Liver (tissue), 9 donors: ENCODE measurements around the gene ZKSCAN1. TPM values are rescaled to one million over a fixed set of nuclear protein-coding genes. Genes with fewer than 3 reads are reported as not detected.
"Not testable (repeated sequence)": the region's sequence is repeated elsewhere in the genome, so short reads cannot be mapped to it uniquely, and the experiment has no call there.

ENCODE experiments used
- DNase-seq: peaks from one replicate; pipeline ENCODE4 v3.0.0-alpha.2; 2017; ENCODE audit warnings: low spot score
- H3K27ac ChIP-seq, 2 donors: one replicate each; pipeline ENCODE4 v1.7.0; 2013; ENCODE audit warnings: inconsistent platforms in 2 of 2, low read length in 2 of 2, control low read depth in 1 of 2, low read depth in 1 of 2, mild to moderate bottlenecking in 1 of 2
- H3K27me3 ChIP-seq, 4 donors: one replicate each; pipeline versions ENCODE4 v1.6.1 to v1.7.0; 2013; ENCODE audit warnings: low read length in 3 of 4, inconsistent platforms in 1 of 4, mild to moderate bottlenecking in 1 of 4, moderate library complexity in 1 of 4; ENCODE audit not compliant: control insufficient read depth in 4 of 4, insufficient read depth in 4 of 4
- H3K36me3 ChIP-seq, 4 donors: one replicate each; pipeline versions ENCODE4 v1.6.1 to v1.7.0; 2013; ENCODE audit warnings: low read length in 3 of 4, mild to moderate bottlenecking in 3 of 4, low read depth in 1 of 4, moderate library complexity in 1 of 4; ENCODE audit not compliant: control insufficient read depth in 4 of 4, insufficient read depth in 3 of 4
- H3K4me1 ChIP-seq, 4 donors: one replicate each; pipeline versions ENCODE4 v1.6.1 to v1.7.0; 2013; ENCODE audit warnings: low read length in 3 of 4, mild to moderate bottlenecking in 3 of 4, moderate library complexity in 1 of 4; ENCODE audit not compliant: control insufficient read depth in 4 of 4, insufficient read depth in 4 of 4
- H3K4me3 ChIP-seq, 3 donors: one replicate each; pipeline versions ENCODE4 v1.6.1 to v1.7.0; 2013; ENCODE audit warnings: low read length in 3 of 3, control low read depth in 1 of 3, low read depth in 1 of 3, mild to moderate bottlenecking in 1 of 3
- H3K9ac ChIP-seq, 2 donors: one replicate each; pipeline ENCODE4 v1.7.0; 2013; ENCODE audit warnings: low read length in 2 of 2, mild to moderate bottlenecking in 2 of 2, moderate library complexity in 2 of 2, control low read depth in 1 of 2, low read depth in 1 of 2
- H3K9me3 ChIP-seq, 4 donors: one replicate each; pipeline versions ENCODE4 v1.6.1 to v1.7.0; 2013; ENCODE audit warnings: low read length in 3 of 4; ENCODE audit not compliant: control insufficient read depth in 4 of 4
- GABPA ChIP-seq, 2 donors: IDR thresholded peaks in 1 of 2; conservative IDR thresholded peaks in 1 of 2; 2 replicates each; pipeline ENCODE4 v1.6.1; 2016; ENCODE audit warnings: antibody characterized with exemption in 2 of 2, mild to moderate bottlenecking in 1 of 2, moderate library complexity in 1 of 2
- HNF4A ChIP-seq, 2 donors: conservative IDR thresholded peaks; 2 replicates each; pipeline ENCODE4 v1.6.1; 2016; ENCODE audit warnings: antibody characterized with exemption in 2 of 2, mild to moderate bottlenecking in 2 of 2
- HNF4G ChIP-seq: IDR thresholded peaks from 2 replicates; pipeline ENCODE4 v1.6.1; 2016; ENCODE audit warnings: antibody characterized with exemption
- JUND ChIP-seq, 2 donors: IDR thresholded peaks; 2 replicates each; pipeline ENCODE4 v1.6.1; 2016; ENCODE audit warnings: antibody characterized with exemption in 2 of 2
- RAD21 ChIP-seq, 2 donors: IDR thresholded peaks; 2 replicates each; pipeline ENCODE4 v1.6.1; 2016; ENCODE audit warnings: antibody characterized with exemption in 2 of 2, mild to moderate bottlenecking in 2 of 2
- RXRA ChIP-seq, 2 donors: IDR thresholded peaks; 2 replicates each; pipeline ENCODE4 v1.6.1; 2017 to 2018; ENCODE audit warnings: antibody characterized with exemption in 2 of 2, mild to moderate bottlenecking in 1 of 2
- SP1 ChIP-seq: IDR thresholded peaks from 2 replicates; pipeline ENCODE4 v1.6.1; 2018; ENCODE audit warnings: antibody characterized with exemption, mild to moderate bottlenecking
- TAF1 ChIP-seq: conservative IDR thresholded peaks from 2 replicates; pipeline ENCODE4 v1.6.1; 2016; ENCODE audit warnings: antibody characterized with exemption, mild to moderate bottlenecking
- YY1 ChIP-seq: IDR thresholded peaks from 2 replicates; pipeline ENCODE4 v1.6.1; 2016; ENCODE audit warnings: antibody characterized with exemption, mild to moderate bottlenecking
- WGBS: extraction: QIAGEN DNeasy Blood & Tissue Kit; methylation state at CpG from one replicate; pipeline ENCODE4 v1.1.7; 2013; 5-methylcytosine and 5-hydroxymethylcytosine counted together
- polyA plus RNA-seq, 2 donors: library from polyadenylated mRNA; stranded (reverse) in 1 of 2; unstranded in 1 of 2; fragments of 200-250 nt in 1 of 2; fragments of >200 nt in 1 of 2; fragmentation: Nextera tagmentation in 1 of 2; extraction: Ambion mirVana in 1 of 2; gene quantifications; one replicate each; pipeline versions ENCODE4 v1.2.1 to v1.2.3, GENCODE V29; 2013 to 2015
- total RNA-seq, 2 donors: library from RNA; depleted of rRNA; stranded (reverse); fragments of >200 nt; gene quantifications; one replicate each; pipeline ENCODE4 v1.2.3, GENCODE V29; 2014
- TF ChIP-seq, protein P1 (sequence below): IDR thresholded peaks from 2 replicates; pipeline ENCODE4 v1.6.1; 2016; ENCODE audit warnings: antibody characterized with exemption, mild to moderate bottlenecking
- TF ChIP-seq, protein P2 (sequence below): fragments of 150-350 bp; IDR thresholded peaks from 2 replicates; pipeline ENCODE4 v1.5.1; 2017; ENCODE audit warnings: improper control_type of control experiment, low read depth, low read length; ENCODE audit not compliant: missing input control
- TF ChIP-seq, protein P3 (sequence below): IDR thresholded peaks from 2 replicates; pipeline ENCODE4 v1.6.1; 2016; ENCODE audit warnings: antibody characterized with exemption
- donor health status: healthy.
- donor health status: healthy.
- donor health status: healthy.
- donor health status: healthy.
- donor health status: healthy.

ZKSCAN1 gene
- total and polyA plus RNA-seq, 4 donors, result 11.8 to 117 (median 30.1) TPM

DNA sequence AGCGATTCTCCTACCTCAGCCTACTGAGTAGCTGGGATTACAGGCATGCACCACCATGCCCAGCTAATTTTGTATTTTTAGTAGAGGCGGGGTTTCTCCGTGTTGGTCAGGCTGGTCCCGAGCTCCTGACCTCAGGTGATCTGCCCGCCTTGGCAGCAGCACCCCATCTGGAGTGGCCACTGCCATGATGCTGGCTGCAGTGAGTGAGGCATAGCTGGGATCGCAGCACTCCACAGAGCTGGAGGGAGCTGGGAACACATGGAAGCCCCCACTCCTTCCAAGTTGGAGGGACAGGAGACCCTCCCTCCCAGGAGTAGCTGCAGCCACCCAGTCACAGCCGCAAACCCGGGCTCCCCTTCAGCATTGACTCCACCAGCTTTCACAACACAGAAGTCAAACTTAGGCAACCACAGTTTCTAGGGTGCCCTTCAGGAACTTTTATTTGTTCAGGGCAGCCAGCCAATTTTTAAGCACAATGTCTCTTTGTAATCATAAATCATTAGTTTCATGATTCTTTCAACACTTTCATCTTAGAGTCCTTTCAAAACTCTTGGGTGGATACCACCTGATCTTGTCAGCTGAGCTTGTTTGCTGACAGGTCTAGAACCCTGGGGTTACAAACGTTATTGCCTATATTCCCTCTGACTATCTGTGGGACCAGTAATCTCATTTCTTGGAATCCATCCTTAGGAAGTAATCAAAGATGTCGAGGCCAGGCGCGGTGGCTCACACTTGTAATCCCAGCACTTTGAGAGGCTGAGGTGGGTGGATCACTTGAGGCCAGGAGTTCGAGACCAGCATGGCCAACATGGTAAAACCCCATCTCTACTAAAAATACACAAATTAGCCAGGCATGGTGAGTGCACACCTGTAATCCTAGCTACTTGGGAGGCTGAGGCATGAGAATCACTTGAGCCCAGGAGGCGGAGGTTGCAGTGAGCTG, 2.7 kb upstream of the ZKSCAN1 start:
- H3K27me3 ChIP-seq, H3K36me3 ChIP-seq, DNase-seq, H3K9me3 ChIP-seq: not testable (repeated sequence)
- WGBS, result 36% methylated on average over 14 of the region's 14 CpGs
- Histone ChIP-seq H3K27ac (peak overlapping the region; percentile 71 to 78), H3K4me3 (peak overlapping the region in 1 of 3 donors; percentile 2), H3K4me1 (peaks cover 11 to 58% (median 33%) of the 10 kb centered on the region in 4 donors), H3K9ac (peak overlapping the region in 1 of 2 donors; percentile 5)
- TF ChIP-seq RAD21 (IDR thresholded peaks at IDR 0.05), result peak in 1 of 2 donors; percentile 22
- TF ChIP-seq JUND (IDR thresholded peaks at IDR 0.05), result peak in 1 of 2 donors; percentile 8
- peak in 1 of 2 donors; percentile 41 for TF ChIP-seq GABPA (IDR thresholded peaks at IDR 0.05 in 1 of 2, conservative IDR thresholded peaks at IDR 0.05 in 1 of 2)
- peak; percentile 9 for TF ChIP-seq TAF1
- TF ChIP-seq, protein P1, sequence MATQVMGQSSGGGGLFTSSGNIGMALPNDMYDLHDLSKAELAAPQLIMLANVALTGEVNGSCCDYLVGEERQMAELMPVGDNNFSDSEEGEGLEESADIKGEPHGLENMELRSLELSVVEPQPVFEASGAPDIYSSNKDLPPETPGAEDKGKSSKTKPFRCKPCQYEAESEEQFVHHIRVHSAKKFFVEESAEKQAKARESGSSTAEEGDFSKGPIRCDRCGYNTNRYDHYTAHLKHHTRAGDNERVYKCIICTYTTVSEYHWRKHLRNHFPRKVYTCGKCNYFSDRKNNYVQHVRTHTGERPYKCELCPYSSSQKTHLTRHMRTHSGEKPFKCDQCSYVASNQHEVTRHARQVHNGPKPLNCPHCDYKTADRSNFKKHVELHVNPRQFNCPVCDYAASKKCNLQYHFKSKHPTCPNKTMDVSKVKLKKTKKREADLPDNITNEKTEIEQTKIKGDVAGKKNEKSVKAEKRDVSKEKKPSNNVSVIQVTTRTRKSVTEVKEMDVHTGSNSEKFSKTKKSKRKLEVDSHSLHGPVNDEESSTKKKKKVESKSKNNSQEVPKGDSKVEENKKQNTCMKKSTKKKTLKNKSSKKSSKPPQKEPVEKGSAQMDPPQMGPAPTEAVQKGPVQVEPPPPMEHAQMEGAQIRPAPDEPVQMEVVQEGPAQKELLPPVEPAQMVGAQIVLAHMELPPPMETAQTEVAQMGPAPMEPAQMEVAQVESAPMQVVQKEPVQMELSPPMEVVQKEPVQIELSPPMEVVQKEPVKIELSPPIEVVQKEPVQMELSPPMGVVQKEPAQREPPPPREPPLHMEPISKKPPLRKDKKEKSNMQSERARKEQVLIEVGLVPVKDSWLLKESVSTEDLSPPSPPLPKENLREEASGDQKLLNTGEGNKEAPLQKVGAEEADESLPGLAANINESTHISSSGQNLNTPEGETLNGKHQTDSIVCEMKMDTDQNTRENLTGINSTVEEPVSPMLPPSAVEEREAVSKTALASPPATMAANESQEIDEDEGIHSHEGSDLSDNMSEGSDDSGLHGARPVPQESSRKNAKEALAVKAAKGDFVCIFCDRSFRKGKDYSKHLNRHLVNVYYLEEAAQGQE, result peak; percentile 17
- TF ChIP-seq YY1, result peak; percentile 39
- peak; percentile 56 to 62 for TF ChIP-seq RXRA (IDR thresholded peaks at IDR 0.05)
- peak in 1 of 2 donors; percentile 40 for TF ChIP-seq HNF4A (conservative IDR thresholded peaks at IDR 0.05)

DNA sequence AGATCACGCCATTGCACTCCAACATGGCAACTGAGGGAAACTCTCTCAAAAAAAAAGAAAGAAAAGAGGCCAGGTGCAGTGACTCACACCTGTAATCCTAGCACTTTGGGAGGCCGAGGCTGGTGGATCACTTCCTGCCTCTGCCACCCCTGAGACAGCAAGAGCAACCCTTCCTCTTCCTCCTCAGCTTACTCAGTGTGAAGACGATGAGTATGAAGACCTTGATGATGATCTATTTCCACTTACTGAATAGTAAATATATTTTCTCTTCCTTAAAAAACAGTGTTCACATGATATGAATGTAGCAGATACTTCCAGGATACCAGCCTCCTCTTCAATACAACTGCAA, 2.1 kb upstream of the ZKSCAN1 start:
- no peaks in the 10 kb centered on the region for H3K27me3 ChIP-seq
- TF ChIP-seq SP1 (no peak), HNF4G (no peak)
- TF ChIP-seq, protein P2, sequence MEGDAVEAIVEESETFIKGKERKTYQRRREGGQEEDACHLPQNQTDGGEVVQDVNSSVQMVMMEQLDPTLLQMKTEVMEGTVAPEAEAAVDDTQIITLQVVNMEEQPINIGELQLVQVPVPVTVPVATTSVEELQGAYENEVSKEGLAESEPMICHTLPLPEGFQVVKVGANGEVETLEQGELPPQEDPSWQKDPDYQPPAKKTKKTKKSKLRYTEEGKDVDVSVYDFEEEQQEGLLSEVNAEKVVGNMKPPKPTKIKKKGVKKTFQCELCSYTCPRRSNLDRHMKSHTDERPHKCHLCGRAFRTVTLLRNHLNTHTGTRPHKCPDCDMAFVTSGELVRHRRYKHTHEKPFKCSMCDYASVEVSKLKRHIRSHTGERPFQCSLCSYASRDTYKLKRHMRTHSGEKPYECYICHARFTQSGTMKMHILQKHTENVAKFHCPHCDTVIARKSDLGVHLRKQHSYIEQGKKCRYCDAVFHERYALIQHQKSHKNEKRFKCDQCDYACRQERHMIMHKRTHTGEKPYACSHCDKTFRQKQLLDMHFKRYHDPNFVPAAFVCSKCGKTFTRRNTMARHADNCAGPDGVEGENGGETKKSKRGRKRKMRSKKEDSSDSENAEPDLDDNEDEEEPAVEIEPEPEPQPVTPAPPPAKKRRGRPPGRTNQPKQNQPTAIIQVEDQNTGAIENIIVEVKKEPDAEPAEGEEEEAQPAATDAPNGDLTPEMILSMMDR, result no peak
- TF ChIP-seq, protein P3, sequence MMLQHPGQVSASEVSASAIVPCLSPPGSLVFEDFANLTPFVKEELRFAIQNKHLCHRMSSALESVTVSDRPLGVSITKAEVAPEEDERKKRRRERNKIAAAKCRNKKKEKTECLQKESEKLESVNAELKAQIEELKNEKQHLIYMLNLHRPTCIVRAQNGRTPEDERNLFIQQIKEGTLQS, result no peak
- no peak overlapping the region for H3K9ac ChIP-seq
- peak overlapping the region in 1 of 2 donors; percentile 71 for H3K27ac ChIP-seq
- WGBS, result 80% methylated on average over 3 of the region's 3 CpGs
- DNase-seq, result no peak
- peaks cover 13 to 57% (median 38%) of the 10 kb centered on the region in 4 donors for H3K4me1 ChIP-seq
- no peaks in the 10 kb centered on the region for H3K9me3 ChIP-seq
- H3K4me3 ChIP-seq, result no peak overlapping the region
- no peaks in the 10 kb centered on the region for H3K36me3 ChIP-seq
